Limb (tissue), 2 donors: ENCODE measurements around the gene DENND4B.
A peak's percentile ranks its signal among the peaks of the same experiment; 100 is the strongest.

Experiments
- DNase-seq, 2 donors: peaks; one replicate each; pipeline ENCODE4 v3.0.0-alpha.2; 2016; ENCODE audit errors: extremely low spot score in 2 of 2

Gene DENND4B

GRCh38 chr1:153888533-153888932 is 58.0 kb downstream of the DENND4B start:
- DNase-seq: no peak

GRCh38 chr1:153886127-153886526 is 60.4 kb downstream of the DENND4B start:
- no peak for DNase-seq

GRCh38 chr1:153883223-153883622 is 63.3 kb downstream of the DENND4B start:
- DNase-seq: no peak

- DNase-seq: no peak
These were observed 64.1 kb downstream of the DENND4B start for GRCh38 chr1:153882296-153882912.

GRCh38 chr1:153881751-153882150 is 64.8 kb downstream of the DENND4B start:
- peak; percentile 58 to 70 for DNase-seq

- peak; percentile 94 to 97 for DNase-seq
These were observed 65.6 kb downstream of the DENND4B start for GRCh38 chr1:153880962-153881361.

- DNase-seq: no peak
These were observed 66.5 kb downstream of the DENND4B start for GRCh38 chr1:153880024-153880423.
